HG02588 (cell line): Measurements from ENCODE around the gene ZSWIM3.

ENCODE experiments used
- ATAC-seq: cut with Tn5 transposase; IDR thresholded peaks from one replicate; pipeline ENCODE4 v1.9.1; 2021; ENCODE audit warnings: mild to moderate bottlenecking, moderate library complexity; ENCODE audit not compliant: unreplicated experiment

ZSWIM3 gene

GRCh38 chr20:45832619-45833018 is 24.8 kb upstream of the ZSWIM3 start:
- no peak for ATAC-seq

DNA sequence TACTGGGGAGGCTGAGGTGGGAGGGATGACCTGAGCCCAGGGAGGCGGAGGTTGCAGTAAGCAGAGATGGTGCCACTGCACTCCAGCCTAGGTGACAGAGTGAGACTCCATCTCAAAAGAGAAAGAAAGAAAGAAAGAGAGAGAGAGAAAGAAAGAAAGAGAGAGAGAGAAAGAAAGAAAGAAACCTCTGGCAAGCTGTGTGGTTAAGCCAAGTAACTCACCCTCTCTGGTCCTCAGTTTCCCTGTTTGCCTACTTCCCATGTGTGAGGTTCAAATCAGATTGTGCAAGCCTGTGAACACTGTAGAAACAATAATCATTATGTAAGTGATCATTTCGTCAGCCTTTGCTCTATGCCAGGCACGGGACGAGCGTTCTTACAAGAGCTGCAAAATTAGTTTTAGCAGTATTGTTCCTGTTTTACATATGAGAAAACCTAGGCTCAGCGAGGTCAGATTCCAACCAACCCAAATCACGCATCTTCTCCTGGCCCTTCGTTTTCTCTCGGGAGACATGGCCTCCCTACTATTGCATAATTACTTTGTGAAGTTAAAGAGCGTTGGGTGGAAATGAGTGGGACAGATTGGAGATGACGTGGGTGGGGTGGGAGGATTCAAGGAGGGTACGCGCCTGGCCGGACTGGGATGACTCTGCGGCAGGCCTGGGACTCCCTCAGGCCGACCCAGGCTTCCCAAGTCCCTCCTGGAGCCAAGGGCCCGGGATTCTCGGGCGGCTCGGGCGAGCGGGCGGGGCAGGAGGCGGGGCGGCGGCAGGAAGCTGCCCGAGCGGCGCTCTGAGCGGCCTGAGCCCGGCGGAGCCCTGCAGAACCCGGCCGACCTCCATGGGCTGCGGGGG is 24.2 kb upstream of the ZSWIM3 start, which contains the start of gene SNX21:
Gene SNX21, plus strand, starts transcription at position 770 of the 853 bp plus-strand sequence. CDS start 121 bp downstream, outside the sequence.
- no peak for ATAC-seq

- ATAC-seq = no peak
Measured at GRCh38 chr20:45833883-45834796, 23.3 kb upstream of the ZSWIM3 start.

DNA sequence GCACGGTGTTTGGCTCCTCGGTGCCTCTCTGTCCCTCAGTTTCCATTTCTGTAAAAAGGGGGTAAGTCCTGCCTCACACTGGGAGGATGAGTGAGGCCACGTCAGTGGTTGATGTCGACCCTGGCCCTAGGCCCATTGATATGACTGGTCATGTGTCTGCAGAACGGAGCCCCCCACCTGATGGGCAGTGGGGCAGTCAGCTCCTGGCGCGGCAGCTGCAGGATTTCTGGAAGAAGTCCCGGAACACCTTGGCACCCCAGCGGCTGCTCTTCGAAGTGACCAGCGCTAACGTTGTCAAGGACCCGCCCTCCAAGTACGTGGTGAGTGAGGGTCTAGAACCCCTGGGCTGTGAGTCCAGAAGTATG is 22.6 kb upstream of the ZSWIM3 start:
- ATAC-seq = no peak

DNA sequence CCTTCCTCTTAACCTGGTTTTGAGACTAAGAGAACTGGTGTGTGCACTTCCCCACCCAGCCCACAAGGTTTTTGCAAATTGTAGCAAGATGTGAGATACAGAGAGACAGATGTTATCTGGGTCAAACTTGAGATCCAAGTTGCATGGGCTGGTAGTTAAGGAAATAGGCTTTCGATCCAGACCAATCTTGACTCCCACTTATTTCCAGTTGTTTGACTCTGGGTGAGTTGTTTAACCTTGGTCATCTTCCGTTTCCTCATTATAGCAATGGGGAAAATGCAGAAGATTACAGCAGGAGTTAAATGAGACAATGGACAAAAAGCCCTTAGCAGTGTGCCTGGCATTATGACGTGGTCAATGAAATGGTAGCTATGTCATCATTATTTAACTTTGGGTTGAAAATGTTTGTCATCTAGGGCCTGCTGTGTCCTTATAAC is 22.1 kb upstream of the ZSWIM3 start:
- ATAC-seq = no peak

DNA sequence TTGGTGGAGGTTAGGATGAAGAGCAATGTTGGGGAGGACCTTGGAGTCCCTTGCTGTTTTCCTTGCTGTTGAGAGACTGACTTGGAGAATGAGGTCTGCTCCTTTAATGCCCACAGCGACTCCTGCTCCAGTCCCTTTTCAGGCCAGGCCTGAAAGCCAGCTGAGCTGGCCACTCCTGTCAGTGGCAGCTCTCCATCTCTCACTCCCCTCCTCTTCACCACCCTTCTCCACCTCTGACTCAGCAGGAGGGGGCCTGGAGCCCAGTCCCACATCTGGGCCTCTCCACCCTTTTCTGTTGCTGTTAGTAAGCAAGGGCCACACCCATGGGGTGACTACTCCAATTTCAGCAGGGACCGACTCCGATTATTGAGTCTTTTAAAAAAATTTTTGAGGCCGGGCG is 21.6 kb upstream of the ZSWIM3 start:
- ATAC-seq = no peak

- no peak for ATAC-seq
Measured at GRCh38 chr20:45836841-45837240, 20.6 kb upstream of the ZSWIM3 start.

- ATAC-seq = no peak
Measured at GRCh38 chr20:45840700-45841198, 16.7 kb upstream of the ZSWIM3 start.

- ATAC-seq = no peak
Measured at GRCh38 chr20:45841407-45842129, 15.8 kb upstream of the ZSWIM3 start.

- ATAC-seq = no peak
Measured at GRCh38 chr20:45842169-45842812, 15.1 kb upstream of the ZSWIM3 start.

- no peak for ATAC-seq
Measured at GRCh38 chr20:45843506-45843905, 13.9 kb upstream of the ZSWIM3 start.

GRCh38 chr20:45845452-45845851 is 12.0 kb upstream of the ZSWIM3 start:
- ATAC-seq = no peak

GRCh38 chr20:45848421-45848820 is 9.0 kb upstream of the ZSWIM3 start:
- ATAC-seq = no peak

DNA sequence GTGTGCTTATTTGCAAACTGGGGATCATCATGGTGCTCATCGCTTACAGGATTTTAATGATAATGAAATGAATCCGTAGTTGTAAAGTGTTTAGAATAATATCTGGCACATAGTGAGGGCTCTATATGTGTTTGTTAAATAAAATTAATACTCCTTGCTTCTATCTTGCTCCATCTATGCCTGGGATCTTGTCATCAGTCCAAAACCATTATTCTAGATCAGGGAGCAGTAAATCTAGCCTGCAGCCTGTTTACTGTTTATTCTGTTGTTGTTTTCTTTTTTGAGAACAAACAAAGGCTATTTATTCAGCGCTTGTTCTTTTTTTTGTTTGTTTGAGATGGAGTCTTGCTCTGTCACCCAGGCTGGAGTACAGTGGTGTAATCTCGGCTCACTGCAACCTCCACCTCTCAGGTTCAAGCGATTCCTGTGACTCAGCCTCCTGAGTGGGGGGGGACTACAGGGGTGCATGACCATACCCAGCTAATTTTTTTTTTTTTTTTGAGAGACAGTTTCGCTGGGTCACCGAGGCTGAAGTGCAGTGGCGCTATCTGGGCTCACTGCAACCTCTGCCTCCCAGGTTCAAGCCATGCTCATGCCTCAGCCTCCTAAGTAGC is 8.3 kb upstream of the ZSWIM3 start:
- no peak for ATAC-seq

DNA sequence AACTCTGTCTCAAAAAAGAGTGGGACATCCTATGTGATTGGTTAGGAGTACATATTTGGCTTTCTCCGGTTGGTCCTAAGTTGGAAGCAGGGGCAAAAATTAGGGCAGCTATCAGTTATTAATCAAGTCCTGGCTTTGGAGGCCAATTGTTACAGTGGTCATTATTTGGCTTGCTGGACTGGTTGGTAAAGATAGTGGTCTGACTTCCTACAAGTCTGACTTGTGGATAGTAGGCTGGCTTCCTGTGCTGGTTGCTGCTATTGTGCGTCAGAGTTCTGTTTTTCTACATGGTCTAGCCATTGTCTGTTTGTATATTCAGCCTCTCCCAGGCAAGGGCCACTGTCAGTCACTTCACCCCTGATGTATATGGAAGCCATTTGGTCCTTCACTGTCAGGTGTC is 7.2 kb upstream of the ZSWIM3 start:
- no peak for ATAC-seq

DNA sequence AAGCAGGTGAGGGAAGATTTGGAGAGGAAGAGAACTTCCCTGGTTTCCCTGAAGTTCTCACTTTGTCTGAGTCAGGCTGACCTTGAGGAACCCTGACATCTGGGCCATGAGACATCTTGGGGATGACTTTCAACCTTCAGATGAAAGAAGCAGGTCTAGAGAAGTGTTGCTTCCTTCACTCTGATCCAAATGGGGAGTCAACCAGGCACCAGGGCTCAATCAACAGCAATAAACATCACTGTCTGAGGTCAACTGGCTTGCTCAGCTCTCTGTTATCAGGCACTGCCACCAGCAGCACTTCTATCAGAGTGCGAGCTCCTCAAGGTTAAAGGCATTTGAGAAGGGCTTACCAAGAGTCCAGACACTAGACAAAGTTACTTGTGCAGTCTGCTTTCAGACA is 6.5 kb upstream of the ZSWIM3 start:
- no peak for ATAC-seq

- ATAC-seq = no peak
Measured at GRCh38 chr20:45851501-45851900, 5.9 kb upstream of the ZSWIM3 start.

DNA sequence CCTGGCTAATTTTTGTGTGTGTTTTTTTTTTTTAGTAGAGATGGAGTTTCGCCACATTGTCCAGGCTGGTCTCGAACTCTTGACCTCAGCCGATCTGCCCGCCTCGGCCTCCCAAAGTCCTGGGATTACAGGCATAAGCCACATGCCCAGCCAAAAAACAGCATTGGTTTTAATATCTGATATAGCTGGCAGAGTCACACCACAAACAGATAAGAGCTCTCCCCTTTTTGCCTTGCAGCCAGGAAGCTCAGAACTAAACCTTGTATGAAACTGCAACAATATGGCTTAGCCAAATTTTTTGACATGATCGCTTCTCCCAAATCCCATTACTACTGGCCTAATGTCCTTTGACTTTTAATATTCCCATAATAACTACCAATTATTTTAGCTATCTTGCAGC is 5.1 kb upstream of the ZSWIM3 start:
- ATAC-seq = no peak

- ATAC-seq = no peak
Measured at GRCh38 chr20:45853484-45853883, 3.9 kb upstream of the ZSWIM3 start.

DNA sequence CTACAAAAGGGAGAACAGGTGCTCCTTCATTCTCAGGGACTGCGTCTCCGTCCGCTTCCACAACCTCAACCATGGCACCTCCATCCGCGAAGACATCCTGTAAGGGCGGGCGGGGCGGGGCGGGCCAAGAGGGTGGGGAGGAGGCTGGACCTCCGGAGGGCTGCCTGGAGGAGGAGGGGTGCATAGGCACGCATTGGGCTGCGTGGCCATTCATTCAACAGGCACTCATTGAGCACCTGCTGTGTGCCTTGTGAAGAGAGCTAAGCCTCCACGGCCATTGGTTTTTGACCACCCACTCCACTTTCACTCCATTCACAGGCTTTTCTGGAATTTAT is 435 bp downstream of the ZSWIM3 start:
- ATAC-seq = peak; percentile 7
